ENCODE measurements around the gene TTC1. TPM values are rescaled to one million over a fixed set of nuclear protein-coding genes. Genes with fewer than 3 reads are reported as not detected.

The TTC1 gene
- total and polyA plus RNA-seq, 9 of the 15 experiments (the other 6 are each of a cell fraction or from before 2014, with no cell fraction given): 51.9 to 173 (median 87.7) TPM

DNA sequence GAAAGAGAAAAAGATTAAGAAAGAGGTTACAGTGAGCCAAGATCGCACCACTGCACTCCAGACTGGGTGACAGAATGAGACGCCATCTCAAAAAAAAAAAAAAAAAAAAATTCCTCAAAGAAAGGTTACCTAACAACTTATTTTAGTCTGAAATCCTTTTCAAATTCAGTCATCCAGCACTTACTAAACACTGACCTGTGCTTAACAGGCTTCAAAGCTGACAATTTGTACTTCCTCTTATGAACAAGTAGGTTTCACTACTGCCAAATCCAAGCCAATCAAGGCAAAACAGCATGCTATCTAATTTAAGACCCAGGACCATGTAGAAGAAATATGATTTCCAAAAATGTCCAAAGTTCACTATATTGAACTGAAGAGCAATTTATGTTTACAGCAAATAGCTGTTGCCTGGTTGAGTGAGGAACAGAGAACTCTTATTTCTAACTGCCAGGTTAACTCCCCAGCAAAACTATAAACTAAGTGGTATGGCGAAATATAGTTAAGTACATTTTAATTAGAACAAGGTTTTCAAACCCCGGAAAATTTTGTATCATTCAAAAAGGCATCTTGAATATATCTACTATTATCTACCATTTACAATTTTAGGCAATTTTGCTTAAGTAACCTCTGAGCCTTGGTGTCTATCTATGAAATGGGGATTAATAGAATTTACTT is 96.9 kb downstream of the TTC1 start:
- Histone ChIP-seq H3K27ac (ENCODE audit: extremely low read depth, low read depth, low read length) (peak overlapping the region; percentile 37; the same call in 1 of the 3 replicates), H2AFZ (ENCODE audit: low read depth, low read length) (no peak overlapping the region), H3K9me3 (replicated peaks; ENCODE audit: control insufficient read depth, insufficient read depth, low read depth, low read length) (no peaks in the 10 kb centered on the region), H3K4me1 (replicated peaks in 1 of 2; ENCODE audit: control insufficient read depth in 2 of 2, insufficient read depth in 2 of 2, low read length in 2 of 2) (no peaks in the 10 kb centered on the region; a peak in 1 of 5 replicates), H3K9ac (ENCODE audit: insufficient read depth in 1 of 2, low read depth in 2 of 2, low read length in 2 of 2) (no peak overlapping the region), H3K27me3 (ENCODE audit: control insufficient read depth in 2 of 2, insufficient read depth in 2 of 2, low read length in 2 of 2) (no peaks in the 10 kb centered on the region), H4K20me1 (replicated peaks; ENCODE audit: control insufficient read depth, insufficient read depth, low read length) (no peaks in the 10 kb centered on the region), H3K36me3 (ENCODE audit: control insufficient read depth, insufficient read depth, low read length) (peaks cover 32% of the 10 kb centered on the region), H3K79me2 (ENCODE audit: control insufficient read depth, insufficient read depth, low read length) (0 out of 3 replicates have a peak, but pooled peaks cover 8% of the 10 kb centered on the region), H3K4me3 (no peak overlapping the region), H3K4me2 (ENCODE audit: insufficient read depth, low read length) (no peak overlapping the region), H3K9me1 (ENCODE audit: control insufficient read depth, insufficient read depth, low read length) (no peaks in the 10 kb centered on the region)
- in situ Hi-C loops (cut with MboI) (no loop called here), intact Hi-C loops (cut with micrococcal nuclease) (no loop called here)
- CTCF ChIA-PET (ENCODE audit: low intra/inter-chr PET ratio): interaction anchor here (0.7 kb wide), 1 partner anchor 139 kb away, joined by 4 read pairs; no protein-coding TSS in a partner anchor
- BruUV-seq (replicated peaks): no TSS peak
- DNase-seq (ENCODE audit: extremely low read depth in 1 of 4, low spot score in 3 of 4) (no peak), FAIRE-seq (no peak), ATAC-seq (peak; percentile 23; the same call in 1 of the 3 replicates)
- TF ChIP-seq ZBED1 (IDR thresholded peaks at IDR 0.05): no peak
- TF ChIP-seq, protein P1, sequence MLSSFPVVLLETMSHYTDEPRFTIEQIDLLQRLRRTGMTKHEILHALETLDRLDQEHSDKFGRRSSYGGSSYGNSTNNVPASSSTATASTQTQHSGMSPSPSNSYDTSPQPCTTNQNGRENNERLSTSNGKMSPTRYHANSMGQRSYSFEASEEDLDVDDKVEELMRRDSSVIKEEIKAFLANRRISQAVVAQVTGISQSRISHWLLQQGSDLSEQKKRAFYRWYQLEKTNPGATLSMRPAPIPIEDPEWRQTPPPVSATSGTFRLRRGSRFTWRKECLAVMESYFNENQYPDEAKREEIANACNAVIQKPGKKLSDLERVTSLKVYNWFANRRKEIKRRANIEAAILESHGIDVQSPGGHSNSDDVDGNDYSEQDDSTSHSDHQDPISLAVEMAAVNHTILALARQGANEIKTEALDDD (IDR thresholded peaks at IDR 0.05): 0 out of 2 replicates have a peak, but pooled peaks have one; percentile 13
- WGBS (ENCODE audit: insufficient coverage, low coverage, missing lambda C conversion rate): 91% methylated on average over 2 of the region's 4 CpGs
- POLR2A ChIA-PET: interaction anchor here (0.9 kb wide), 1 partner anchor 13 kb away, joined by 3 read pairs; no protein-coding TSS in a partner anchor

DNA sequence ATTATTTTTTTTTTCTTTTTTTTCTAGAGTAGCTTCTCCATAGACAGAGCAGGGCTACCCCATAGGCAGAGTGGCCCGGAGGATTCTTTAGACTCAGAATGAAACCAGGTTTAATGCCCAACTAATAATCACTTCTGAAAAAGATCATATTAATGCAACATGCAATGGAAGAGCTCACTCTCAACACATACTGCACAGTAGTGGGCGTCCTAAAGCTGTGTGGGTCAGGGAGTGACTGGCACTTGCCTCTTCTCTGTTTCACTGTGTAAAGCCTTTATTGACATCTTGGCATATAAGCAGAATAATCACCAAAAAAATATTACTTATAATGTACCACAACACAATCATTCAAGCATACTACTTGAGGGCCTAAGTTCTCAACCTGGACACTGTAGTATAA is 99.2 kb downstream of the TTC1 start:
- ChIA-PET CTCF (ENCODE audit: low intra/inter-chr PET ratio) (no interaction called here), POLR2A (interaction anchor here (0.8 kb wide), 1 partner anchor 164 kb away, joined by 3 read pairs; no protein-coding TSS in a partner anchor)
- no TSS peak for BruUV-seq (replicated peaks)
- ATAC-seq (peak; percentile 39), FAIRE-seq (no peak), DNase-seq (ENCODE audit: extremely low read depth in 1 of 4, low spot score in 3 of 4) (no peak)
- in situ Hi-C loops (cut with MboI) (no loop called here), intact Hi-C loops (cut with micrococcal nuclease) (no loop called here)
- no peaks in the 10 kb centered on the region for H3K9me3 ChIP-seq (replicated peaks; ENCODE audit: control insufficient read depth, insufficient read depth, low read depth, low read length)
- H3K9ac ChIP-seq (ENCODE audit: insufficient read depth in 1 of 2, low read depth in 2 of 2, low read length in 2 of 2): no peak overlapping the region
- H3K9me1 ChIP-seq (ENCODE audit: control insufficient read depth, insufficient read depth, low read length): no peaks in the 10 kb centered on the region
- no peak overlapping the region for H3K27ac ChIP-seq (ENCODE audit: extremely low read depth, low read depth, low read length)
- WGBS (ENCODE audit: insufficient coverage, low coverage, missing lambda C conversion rate): 96% methylated on average over 2 of the region's 2 CpGs
- H3K4me1 ChIP-seq (replicated peaks in 1 of 2; ENCODE audit: control insufficient read depth in 2 of 2, insufficient read depth in 2 of 2, low read length in 2 of 2): no peaks in the 10 kb centered on the region; a peak in 1 of 5 replicates
- no peaks in the 10 kb centered on the region for H3K27me3 ChIP-seq (ENCODE audit: control insufficient read depth in 2 of 2, insufficient read depth in 2 of 2, low read length in 2 of 2)
- peaks cover 10% of the 10 kb centered on the region; the same call in 2 of the 3 replicates for H3K79me2 ChIP-seq (ENCODE audit: control insufficient read depth, insufficient read depth, low read length)
- H3K4me3 ChIP-seq: no peak overlapping the region
- H3K36me3 ChIP-seq (ENCODE audit: control insufficient read depth, insufficient read depth, low read length): peaks cover 47% of the 10 kb centered on the region
- no peak overlapping the region for H2AFZ ChIP-seq (ENCODE audit: low read depth, low read length)
- no peak overlapping the region for H3K4me2 ChIP-seq (ENCODE audit: insufficient read depth, low read length)
- H4K20me1 ChIP-seq (replicated peaks; ENCODE audit: control insufficient read depth, insufficient read depth, low read length): no peaks in the 10 kb centered on the region
- TF ChIP-seq ELF2 (CRISPR knock-in tag; IDR thresholded peaks at IDR 0.05) (no peak), PML (IDR thresholded peaks at IDR 0.05; ENCODE audit: low read length) (no peak), CHCHD3 (CRISPR knock-in tag; IDR thresholded peaks at IDR 0.05) (no peak), CBFB (CRISPR knock-in tag; IDR thresholded peaks at IDR 0.05) (no peak), BHLHE40 (IDR thresholded peaks at IDR 0.05; ENCODE audit: low read length) (no peak), SIX5 (IDR thresholded peaks at IDR 0.05; ENCODE audit: borderline replicate concordance in 1 of 2, insufficient read depth in 1 of 2, low read depth in 1 of 2, low read length in 2 of 2) (no peak), HDGF (IDR thresholded peaks at IDR 0.05) (no peak), ZNF507 (tag; conservative IDR thresholded peaks at IDR 0.05) (no peak)
- TF ChIP-seq, protein P2, sequence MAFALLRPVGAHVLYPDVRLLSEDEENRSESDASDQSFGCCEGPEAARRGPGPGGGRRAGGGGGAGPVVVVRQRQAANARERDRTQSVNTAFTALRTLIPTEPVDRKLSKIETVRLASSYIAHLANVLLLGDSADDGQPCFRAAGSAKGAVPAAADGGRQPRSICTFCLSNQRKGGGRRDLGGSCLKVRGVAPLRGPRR (CRISPR knock-in tag; IDR thresholded peaks at IDR 0.05): no peak
- TF ChIP-seq, protein P3, sequence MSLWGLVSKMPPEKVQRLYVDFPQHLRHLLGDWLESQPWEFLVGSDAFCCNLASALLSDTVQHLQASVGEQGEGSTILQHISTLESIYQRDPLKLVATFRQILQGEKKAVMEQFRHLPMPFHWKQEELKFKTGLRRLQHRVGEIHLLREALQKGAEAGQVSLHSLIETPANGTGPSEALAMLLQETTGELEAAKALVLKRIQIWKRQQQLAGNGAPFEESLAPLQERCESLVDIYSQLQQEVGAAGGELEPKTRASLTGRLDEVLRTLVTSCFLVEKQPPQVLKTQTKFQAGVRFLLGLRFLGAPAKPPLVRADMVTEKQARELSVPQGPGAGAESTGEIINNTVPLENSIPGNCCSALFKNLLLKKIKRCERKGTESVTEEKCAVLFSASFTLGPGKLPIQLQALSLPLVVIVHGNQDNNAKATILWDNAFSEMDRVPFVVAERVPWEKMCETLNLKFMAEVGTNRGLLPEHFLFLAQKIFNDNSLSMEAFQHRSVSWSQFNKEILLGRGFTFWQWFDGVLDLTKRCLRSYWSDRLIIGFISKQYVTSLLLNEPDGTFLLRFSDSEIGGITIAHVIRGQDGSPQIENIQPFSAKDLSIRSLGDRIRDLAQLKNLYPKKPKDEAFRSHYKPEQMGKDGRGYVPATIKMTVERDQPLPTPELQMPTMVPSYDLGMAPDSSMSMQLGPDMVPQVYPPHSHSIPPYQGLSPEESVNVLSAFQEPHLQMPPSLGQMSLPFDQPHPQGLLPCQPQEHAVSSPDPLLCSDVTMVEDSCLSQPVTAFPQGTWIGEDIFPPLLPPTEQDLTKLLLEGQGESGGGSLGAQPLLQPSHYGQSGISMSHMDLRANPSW (CRISPR knock-in tag; IDR thresholded peaks at IDR 0.05): no peak

Data from K562 (cell line).